GM12891 (cell line): Measurements from ENCODE around the gene MEF2D.

Experiments used
- PAX5 ChIP-seq: IDR thresholded peaks from 2 replicates; pipeline ENCODE4 v1.6.1; 2011; ENCODE audit warnings: low read length, moderate library complexity, mild to moderate bottlenecking; ENCODE audit not compliant: insufficient read depth, severe bottlenecking
- POLR2A ChIP-seq: IDR thresholded peaks from 2 replicates; pipeline ENCODE4 v1.6.1; 2011; ENCODE audit warnings: low read depth, low read length, control low read depth
- POLR2AphosphoS5 ChIP-seq: IDR thresholded peaks from 2 replicates; pipeline ENCODE4 v1.6.1; 2011; ENCODE audit warnings: low read depth, low read length, control low read depth
- TAF1 ChIP-seq: IDR thresholded peaks from 2 replicates; pipeline ENCODE4 v1.6.1; 2011; ENCODE audit warnings: low read depth, low read length, control low read depth

DNA sequence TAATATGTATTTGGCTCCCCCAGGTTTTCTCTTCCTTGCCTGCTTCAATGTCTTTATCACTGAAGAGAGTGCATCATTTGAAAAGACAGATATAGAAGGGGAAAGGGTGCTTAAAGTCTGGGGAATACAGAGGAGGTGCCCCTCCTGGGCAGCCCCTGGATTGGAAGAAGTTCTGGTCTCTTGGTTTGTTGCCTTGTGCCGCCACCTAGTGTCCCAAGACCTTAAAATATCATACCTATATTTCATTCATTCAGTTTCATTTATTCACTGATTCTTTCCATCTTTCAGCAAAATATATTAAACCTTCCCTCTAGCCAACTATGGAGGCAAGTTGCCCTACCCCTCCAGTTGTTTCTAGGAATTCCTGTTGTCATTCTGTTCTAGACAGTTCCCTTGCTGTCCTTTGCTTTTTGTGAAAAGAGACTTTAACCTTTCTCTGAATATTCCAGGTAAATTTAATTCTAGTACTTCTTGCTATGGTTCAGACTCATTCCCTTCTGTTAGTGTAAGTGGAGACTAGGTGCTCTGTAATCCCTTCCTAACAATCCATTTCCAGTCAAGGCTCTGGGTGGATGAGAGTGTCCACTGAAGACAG, 56.1 kb downstream of the MEF2D start:
- TF ChIP-seq POLR2A: no peak
- TF ChIP-seq POLR2AphosphoS5: no peak
- TF ChIP-seq TAF1: no peak
- TF ChIP-seq PAX5: no peak
